ENCODE data around the gene CDH6. TPM values are rescaled to one million over a fixed set of nuclear protein-coding genes. Genes with fewer than 3 reads are reported as not detected.
A peak's percentile ranks its signal among the peaks of the same experiment; 100 is the strongest.

Gene CDH6
- polyA plus RNA-seq, 1 of the 3 experiments (the other 2 are of a cell fraction) = 1.1 TPM

- Histone ChIP-seq H3K36me3 (replicated peaks in 1 of 2; ENCODE audit: control insufficient read depth in 1 of 2, insufficient read depth in 2 of 2, low read length in 1 of 2) (no peaks in the 10 kb centered on the region), H3K79me2 (ENCODE audit: insufficient read depth) (no peaks in the 10 kb centered on the region), H3K9ac (no peak overlapping the region), H3K9me3 (no peaks in the 10 kb centered on the region), H2AFZ (ENCODE audit: low read depth) (peak overlapping the region; percentile 59; the same call in 1 of the 2 replicates), H3F3A (replicated peaks; ENCODE audit: insufficient read depth) (no peaks in the 10 kb centered on the region), H4K20me1 (ENCODE audit: insufficient read depth) (no peaks in the 10 kb centered on the region), H3K4me2 (no peak overlapping the region), H3K27ac (ENCODE audit: low read depth in 2 of 2, low read length in 1 of 2) (no peak overlapping the region; a peak in 1 of 4 replicates), H3K4me1 (ENCODE audit: control insufficient read depth in 1 of 2, insufficient read depth in 2 of 2, low read depth in 1 of 2, low read length in 1 of 2) (no peaks in the 10 kb centered on the region; a peak in 2 of 4 replicates), H3K9me2 (no peaks in the 10 kb centered on the region), H3K4me3 (ENCODE audit: low read depth in 2 of 2, low read length in 1 of 2) (no peak overlapping the region), H3K27me3 (ENCODE audit: insufficient read depth) (no peaks in the 10 kb centered on the region)
- DNase-seq = no peak
- 51% methylated on average over 3 of the region's 3 CpGs for WGBS (ENCODE audit: low lambda C conversion rate)
- POLR2A ChIA-PET = no interaction called here
- TF ChIP-seq TEAD4 (IDR thresholded peaks at IDR 0.05; ENCODE audit: borderline replicate concordance, insufficient read depth) (no peak), EZH2phosphoT487 (IDR thresholded peaks at IDR 0.05; ENCODE audit: borderline replicate concordance, low read depth) (no peak), NFIC (IDR thresholded peaks at IDR 0.05; ENCODE audit: borderline replicate concordance) (no peak), TCF12 (IDR thresholded peaks at IDR 0.05) (no peak), RXRA (IDR thresholded peaks at IDR 0.05; ENCODE audit: borderline replicate concordance, low read depth) (no peak), MXI1 (IDR thresholded peaks at IDR 0.05; ENCODE audit: low read depth, low read length) (no peak), NRF1 (IDR thresholded peaks at IDR 0.05; ENCODE audit: low read depth, low read length) (no peak), CHD2 (IDR thresholded peaks at IDR 0.05; ENCODE audit: low read length, partially characterized antibody) (no peak), FOSL2 (IDR thresholded peaks at IDR 0.05; ENCODE audit: borderline replicate concordance, low read depth) (no peak), RFX5 (IDR thresholded peaks at IDR 0.05; ENCODE audit: low read length) (no peak), RAD21 (IDR thresholded peaks at IDR 0.05; ENCODE audit: low read length) (no peak), SIN3A (IDR thresholded peaks at IDR 0.05; ENCODE audit: borderline replicate concordance, low read depth, low read length) (no peak), MAX (IDR thresholded peaks at IDR 0.05; ENCODE audit: low read depth) (no peak)
- CTCF ChIA-PET = no interaction called here
Observed at GRCh38 chr5:31346896-31347551, 153.5 kb downstream of the CDH6 start.

DNA sequence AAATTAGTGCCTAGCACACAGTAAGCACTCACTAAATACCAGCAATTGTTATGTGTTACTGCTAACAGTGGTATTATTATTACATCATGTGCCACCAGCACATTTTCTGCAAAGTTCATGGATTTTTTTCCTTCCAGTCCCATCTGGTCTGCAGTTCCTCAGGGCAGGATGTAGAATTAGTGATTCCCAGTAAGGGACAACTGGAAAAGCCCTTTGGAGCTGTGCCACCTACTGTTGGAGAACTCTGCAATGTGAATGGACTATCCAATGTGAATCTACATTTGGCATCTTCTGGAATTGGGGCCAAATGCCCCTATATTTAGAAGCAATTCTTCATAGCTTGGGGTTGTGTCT lies 154.0 kb downstream of the CDH6 start:
- Histone ChIP-seq H3K27me3 (ENCODE audit: insufficient read depth) (no peaks in the 10 kb centered on the region), H3K4me3 (ENCODE audit: low read depth in 2 of 2, low read length in 1 of 2) (no peak overlapping the region), H3K4me1 (ENCODE audit: control insufficient read depth in 1 of 2, insufficient read depth in 2 of 2, low read depth in 1 of 2, low read length in 1 of 2) (no peaks in the 10 kb centered on the region; a peak in 2 of 4 replicates), H3K27ac (ENCODE audit: low read depth in 2 of 2, low read length in 1 of 2) (no peak overlapping the region; a peak in 1 of 4 replicates), H4K20me1 (ENCODE audit: insufficient read depth) (no peaks in the 10 kb centered on the region), H3F3A (replicated peaks; ENCODE audit: insufficient read depth) (no peaks in the 10 kb centered on the region), H3K9me3 (no peaks in the 10 kb centered on the region), H3K79me2 (ENCODE audit: insufficient read depth) (no peaks in the 10 kb centered on the region), H3K4me2 (no peak overlapping the region), H3K36me3 (replicated peaks in 1 of 2; ENCODE audit: control insufficient read depth in 1 of 2, insufficient read depth in 2 of 2, low read length in 1 of 2) (no peaks in the 10 kb centered on the region), H2AFZ (ENCODE audit: low read depth) (no peak overlapping the region), H3K9me2 (no peaks in the 10 kb centered on the region), H3K9ac (no peak overlapping the region)
- DNase-seq = no peak
- ChIA-PET CTCF (no interaction called here), POLR2A (no interaction called here)
- TF ChIP-seq, protein P1, sequence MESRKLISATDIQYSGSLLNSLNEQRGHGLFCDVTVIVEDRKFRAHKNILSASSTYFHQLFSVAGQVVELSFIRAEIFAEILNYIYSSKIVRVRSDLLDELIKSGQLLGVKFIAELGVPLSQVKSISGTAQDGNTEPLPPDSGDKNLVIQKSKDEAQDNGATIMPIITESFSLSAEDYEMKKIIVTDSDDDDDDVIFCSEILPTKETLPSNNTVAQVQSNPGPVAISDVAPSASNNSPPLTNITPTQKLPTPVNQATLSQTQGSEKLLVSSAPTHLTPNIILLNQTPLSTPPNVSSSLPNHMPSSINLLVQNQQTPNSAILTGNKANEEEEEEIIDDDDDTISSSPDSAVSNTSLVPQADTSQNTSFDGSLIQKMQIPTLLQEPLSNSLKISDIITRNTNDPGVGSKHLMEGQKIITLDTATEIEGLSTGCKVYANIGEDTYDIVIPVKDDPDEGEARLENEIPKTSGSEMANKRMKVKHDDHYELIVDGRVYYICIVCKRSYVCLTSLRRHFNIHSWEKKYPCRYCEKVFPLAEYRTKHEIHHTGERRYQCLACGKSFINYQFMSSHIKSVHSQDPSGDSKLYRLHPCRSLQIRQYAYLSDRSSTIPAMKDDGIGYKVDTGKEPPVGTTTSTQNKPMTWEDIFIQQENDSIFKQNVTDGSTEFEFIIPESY (IDR thresholded peaks at IDR 0.05; ENCODE audit: borderline replicate concordance, low read depth) = no peak
- TF ChIP-seq EZH2phosphoT487 (IDR thresholded peaks at IDR 0.05; ENCODE audit: borderline replicate concordance, low read depth) = no peak
- TF ChIP-seq RCOR1 (IDR thresholded peaks at IDR 0.05; ENCODE audit: low read length) = no peak
- TF ChIP-seq RAD21 (IDR thresholded peaks at IDR 0.05; ENCODE audit: low read length) = 0 out of 2 replicates have a peak, but pooled peaks have one; percentile 9
- TF ChIP-seq TAF1 (IDR thresholded peaks at IDR 0.05; ENCODE audit: borderline replicate concordance, low read depth, low read length) = no peak
- TF ChIP-seq, protein P2, sequence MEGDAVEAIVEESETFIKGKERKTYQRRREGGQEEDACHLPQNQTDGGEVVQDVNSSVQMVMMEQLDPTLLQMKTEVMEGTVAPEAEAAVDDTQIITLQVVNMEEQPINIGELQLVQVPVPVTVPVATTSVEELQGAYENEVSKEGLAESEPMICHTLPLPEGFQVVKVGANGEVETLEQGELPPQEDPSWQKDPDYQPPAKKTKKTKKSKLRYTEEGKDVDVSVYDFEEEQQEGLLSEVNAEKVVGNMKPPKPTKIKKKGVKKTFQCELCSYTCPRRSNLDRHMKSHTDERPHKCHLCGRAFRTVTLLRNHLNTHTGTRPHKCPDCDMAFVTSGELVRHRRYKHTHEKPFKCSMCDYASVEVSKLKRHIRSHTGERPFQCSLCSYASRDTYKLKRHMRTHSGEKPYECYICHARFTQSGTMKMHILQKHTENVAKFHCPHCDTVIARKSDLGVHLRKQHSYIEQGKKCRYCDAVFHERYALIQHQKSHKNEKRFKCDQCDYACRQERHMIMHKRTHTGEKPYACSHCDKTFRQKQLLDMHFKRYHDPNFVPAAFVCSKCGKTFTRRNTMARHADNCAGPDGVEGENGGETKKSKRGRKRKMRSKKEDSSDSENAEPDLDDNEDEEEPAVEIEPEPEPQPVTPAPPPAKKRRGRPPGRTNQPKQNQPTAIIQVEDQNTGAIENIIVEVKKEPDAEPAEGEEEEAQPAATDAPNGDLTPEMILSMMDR (IDR thresholded peaks at IDR 0.05) = no peak
